ENCODE results near the gene C3orf22.

GRCh38 chr3:126510308-126510910 is 48.3 kb downstream of the C3orf22 start:
- no peak for TF ChIP-seq EZH2 (IDR thresholded peaks at IDR 0.05; ENCODE audit: low read length)
- no peak for TF ChIP-seq CTCF (optimal IDR thresholded peaks at IDR 0.05 in 1 of 3, IDR thresholded peaks at IDR 0.05 in 1 of 3, conservative IDR thresholded peaks at IDR 0.05 in 1 of 3; ENCODE audit: extremely low read depth in 1 of 3, insufficient read depth in 2 of 3, low read length in 3 of 3)
